ENCODE data around the gene CYP17A1. TPM values are rescaled to one million over a fixed set of nuclear protein-coding genes. Genes with fewer than 3 reads are reported as not detected.
A peak's percentile ranks its signal among the peaks of the same experiment; 100 is the strongest.

The CYP17A1 gene
- total RNA-seq, 3 donors from 2014 or later: 0.96 TPM; not detected in 2

- intact Hi-C loops (cut with DNase I, micrococcal nuclease): loop anchor here in 1 of 2 donors (10.0 kb wide), 1 partner anchor 74 kb away; the partner anchor contains the start of gene WBP1L
- ATAC-seq: no peak
- no peak for TF ChIP-seq CTCF (IDR thresholded peaks at IDR 0.05)
These were observed 18.2 kb downstream of the CYP17A1 start for GRCh38 chr10:102819054-102819453.

GRCh38 chr10:102817175-102817574 is 20.0 kb downstream of the CYP17A1 start:
- TF ChIP-seq CTCF (IDR thresholded peaks at IDR 0.05): no peak
- no peak for DNase-seq
- peaks cover 10% of the 10 kb centered on the region for H3K4me1 ChIP-seq (ENCODE audit: low read depth)
- ATAC-seq: no peak
- no peaks in the 10 kb centered on the region for H3K36me3 ChIP-seq (ENCODE audit: low read depth)
- intact Hi-C loops (cut with DNase I, micrococcal nuclease): loop anchor here in 1 of 2 donors (10.0 kb wide), 1 partner anchor 72 kb away; the partner anchor contains the start of gene WBP1L
- H3K4me3 ChIP-seq: no peak overlapping the region
- H3K9me3 ChIP-seq: no peaks in the 10 kb centered on the region

More at GRCh38 chr10:102819054-102819453, 18.2 kb downstream of the CYP17A1 start:
- Histone ChIP-seq H3K9me3 (no peaks in the 10 kb centered on the region), H3K36me3 (ENCODE audit: low read depth) (no peaks in the 10 kb centered on the region), H3K4me3 (no peak overlapping the region), H3K4me1 (ENCODE audit: low read depth) (peaks cover 5% of the 10 kb centered on the region)
- DNase-seq: no peak

GRCh38 chr10:102815790-102816549 is 21.2 kb downstream of the CYP17A1 start:
- no peaks in the 10 kb centered on the region for H3K9me3 ChIP-seq
- H3K36me3 ChIP-seq (ENCODE audit: low read depth): no peaks in the 10 kb centered on the region
- H3K4me3 ChIP-seq: no peak overlapping the region
- ATAC-seq: peak; percentile 39
- intact Hi-C loops (cut with DNase I, micrococcal nuclease): loop anchor here in 1 of 2 donors (10.0 kb wide), 1 partner anchor 71 kb away; the partner anchor contains the start of gene WBP1L
- peak in 1 of 3 donors; percentile 42 for DNase-seq
- peaks cover 10% of the 10 kb centered on the region for H3K4me1 ChIP-seq (ENCODE audit: low read depth)
- TF ChIP-seq CTCF (IDR thresholded peaks at IDR 0.05): no peak

GRCh38 chr10:102814873-102815661 is 22.1 kb downstream of the CYP17A1 start:
- TF ChIP-seq CTCF (IDR thresholded peaks at IDR 0.05): no peak
- no peak overlapping the region for H3K4me3 ChIP-seq
- ATAC-seq: no peak
- no peaks in the 10 kb centered on the region for H3K9me3 ChIP-seq
- H3K4me1 ChIP-seq (ENCODE audit: low read depth): peaks cover 10% of the 10 kb centered on the region
- DNase-seq: peak; percentile 47 to 73 (median 48)
- no peaks in the 10 kb centered on the region for H3K36me3 ChIP-seq (ENCODE audit: low read depth)
- intact Hi-C loops (cut with DNase I, micrococcal nuclease): loop anchor here in 1 of 2 donors (10.0 kb wide), 1 partner anchor 70 kb away; the partner anchor contains the start of gene WBP1L

GRCh38 chr10:102814453-102814871 is 22.8 kb downstream of the CYP17A1 start:
- no peak for TF ChIP-seq CTCF (IDR thresholded peaks at IDR 0.05)
- Histone ChIP-seq H3K36me3 (ENCODE audit: low read depth) (no peaks in the 10 kb centered on the region), H3K4me3 (no peak overlapping the region), H3K9me3 (no peaks in the 10 kb centered on the region), H3K4me1 (ENCODE audit: low read depth) (peaks cover 10% of the 10 kb centered on the region)
- intact Hi-C loops (cut with DNase I, micrococcal nuclease): loop anchor here in 1 of 2 donors (10.0 kb wide), 1 partner anchor 70 kb away; the partner anchor contains the start of gene WBP1L
- ATAC-seq (no peak), DNase-seq (no peak)

All from mucosa of descending colon (tissue), 3 donors.